PFSK-1 (cell line): ENCODE data around the gene NTMT1.

Experiments used
- FOXP2 ChIP-seq: optimal IDR thresholded peaks from 2 replicates; pipeline ENCODE3; 2011; ENCODE audit warnings: borderline replicate concordance, control low read depth, inconsistent platforms; ENCODE audit not compliant: insufficient read depth; ENCODE audit errors: extremely low read length, extremely low read depth
- POLR2AphosphoS5 ChIP-seq: IDR thresholded peaks from 2 replicates; pipeline ENCODE4 v1.6.1; 2012; ENCODE audit warnings: low read depth, mild to moderate bottlenecking, control low read depth, low read length, moderate library complexity
- SIN3A ChIP-seq: IDR thresholded peaks from 2 replicates; pipeline ENCODE4 v1.6.1; 2012; ENCODE audit warnings: mild to moderate bottlenecking, low read length, moderate library complexity, borderline replicate concordance; ENCODE audit not compliant: insufficient read depth
- TAF1 ChIP-seq: IDR thresholded peaks from 2 replicates; pipeline ENCODE4 v1.6.1; 2012; ENCODE audit warnings: low read length, control low read depth, borderline replicate concordance; ENCODE audit not compliant: insufficient read depth
- TF ChIP-seq, protein P1 (sequence below), 2 experiments: IDR thresholded peaks; 2 replicates each; pipeline versions ENCODE4 v1.6.1 to v1.8.0; 2011 to 2012; ENCODE audit warnings: low read depth in 2 of 2, low read length in 2 of 2, control low read depth in 1 of 2, inconsistent platforms in 1 of 2, mild to moderate bottlenecking in 1 of 2, moderate library complexity in 1 of 2; ENCODE audit not compliant: insufficient read depth in 1 of 2

Gene NTMT1

DNA sequence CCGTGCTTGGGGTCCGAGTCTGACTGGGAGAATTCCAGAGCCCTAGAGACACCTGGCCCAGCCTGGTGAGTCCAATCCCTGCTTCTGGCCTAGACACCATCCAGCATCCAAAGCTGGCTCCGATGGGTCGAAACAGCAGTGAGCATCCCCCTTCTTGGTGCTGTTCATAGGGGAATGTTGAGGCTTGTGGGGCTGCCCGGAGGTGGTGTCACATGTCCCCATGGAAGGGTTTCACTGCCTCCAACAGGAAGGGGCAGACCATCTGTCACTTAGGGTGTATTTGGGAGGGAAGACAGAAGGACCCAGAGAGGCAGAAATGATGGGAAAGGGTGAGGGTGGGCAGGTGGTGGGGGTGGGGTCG, 19.0 kb upstream of the NTMT1 start:
- no peak for TF ChIP-seq TAF1
- no peak for TF ChIP-seq FOXP2
- TF ChIP-seq, protein P1, sequence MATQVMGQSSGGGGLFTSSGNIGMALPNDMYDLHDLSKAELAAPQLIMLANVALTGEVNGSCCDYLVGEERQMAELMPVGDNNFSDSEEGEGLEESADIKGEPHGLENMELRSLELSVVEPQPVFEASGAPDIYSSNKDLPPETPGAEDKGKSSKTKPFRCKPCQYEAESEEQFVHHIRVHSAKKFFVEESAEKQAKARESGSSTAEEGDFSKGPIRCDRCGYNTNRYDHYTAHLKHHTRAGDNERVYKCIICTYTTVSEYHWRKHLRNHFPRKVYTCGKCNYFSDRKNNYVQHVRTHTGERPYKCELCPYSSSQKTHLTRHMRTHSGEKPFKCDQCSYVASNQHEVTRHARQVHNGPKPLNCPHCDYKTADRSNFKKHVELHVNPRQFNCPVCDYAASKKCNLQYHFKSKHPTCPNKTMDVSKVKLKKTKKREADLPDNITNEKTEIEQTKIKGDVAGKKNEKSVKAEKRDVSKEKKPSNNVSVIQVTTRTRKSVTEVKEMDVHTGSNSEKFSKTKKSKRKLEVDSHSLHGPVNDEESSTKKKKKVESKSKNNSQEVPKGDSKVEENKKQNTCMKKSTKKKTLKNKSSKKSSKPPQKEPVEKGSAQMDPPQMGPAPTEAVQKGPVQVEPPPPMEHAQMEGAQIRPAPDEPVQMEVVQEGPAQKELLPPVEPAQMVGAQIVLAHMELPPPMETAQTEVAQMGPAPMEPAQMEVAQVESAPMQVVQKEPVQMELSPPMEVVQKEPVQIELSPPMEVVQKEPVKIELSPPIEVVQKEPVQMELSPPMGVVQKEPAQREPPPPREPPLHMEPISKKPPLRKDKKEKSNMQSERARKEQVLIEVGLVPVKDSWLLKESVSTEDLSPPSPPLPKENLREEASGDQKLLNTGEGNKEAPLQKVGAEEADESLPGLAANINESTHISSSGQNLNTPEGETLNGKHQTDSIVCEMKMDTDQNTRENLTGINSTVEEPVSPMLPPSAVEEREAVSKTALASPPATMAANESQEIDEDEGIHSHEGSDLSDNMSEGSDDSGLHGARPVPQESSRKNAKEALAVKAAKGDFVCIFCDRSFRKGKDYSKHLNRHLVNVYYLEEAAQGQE (IDR thresholded peaks at IDR 0.05; ENCODE audit: insufficient read depth in 1 of 2, low read depth in 2 of 2, low read length in 2 of 2), result no peak
- no peak for TF ChIP-seq SIN3A
- TF ChIP-seq POLR2AphosphoS5, result no peak

DNA sequence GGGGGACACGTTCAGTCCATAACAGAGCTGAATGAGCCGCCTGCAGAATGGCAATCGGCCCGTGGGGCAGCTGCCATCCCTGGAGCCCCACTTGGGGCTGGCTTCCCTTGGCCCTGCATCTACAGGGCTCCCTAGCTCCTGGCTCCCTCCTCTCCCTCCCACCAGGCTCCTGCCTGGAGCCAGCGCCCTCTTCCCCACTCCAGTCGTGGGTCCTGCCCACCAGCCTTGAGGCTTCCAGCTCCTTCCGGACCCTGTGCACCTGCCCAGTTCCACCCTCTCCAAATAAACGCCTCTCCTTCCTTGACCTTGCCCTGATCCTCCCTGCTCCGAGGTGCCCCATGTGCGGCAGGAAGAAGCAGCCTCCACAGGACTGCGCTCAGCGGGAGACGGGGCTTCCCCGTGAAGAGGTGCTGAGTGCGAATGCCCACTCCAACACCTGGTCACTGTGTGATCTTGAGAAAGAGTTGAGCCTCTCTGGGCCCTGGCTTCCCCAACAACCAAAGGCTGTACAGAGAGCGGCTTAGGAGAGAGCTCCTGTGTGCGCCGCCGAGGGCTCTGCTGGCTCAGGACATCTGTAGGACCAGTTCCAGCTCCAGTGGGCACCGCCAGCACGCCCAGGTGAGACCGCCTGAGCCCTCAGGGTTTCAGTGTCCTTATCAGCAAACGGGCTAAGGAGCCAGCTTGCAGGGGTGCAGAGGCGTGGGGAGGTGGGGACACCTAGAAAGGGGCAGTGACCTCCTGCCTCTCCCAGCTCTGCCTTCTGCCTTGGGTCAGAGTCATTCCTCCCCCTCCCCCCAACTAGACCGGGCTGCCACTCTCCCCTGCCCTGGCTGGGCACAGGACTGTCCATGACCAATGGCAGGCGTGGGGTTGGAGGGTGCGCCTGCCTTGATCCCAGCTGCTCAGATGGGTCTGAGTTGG, 17.1 kb upstream of the NTMT1 start:
- TF ChIP-seq POLR2AphosphoS5 (no peak), FOXP2 (no peak), SIN3A (no peak)

DNA sequence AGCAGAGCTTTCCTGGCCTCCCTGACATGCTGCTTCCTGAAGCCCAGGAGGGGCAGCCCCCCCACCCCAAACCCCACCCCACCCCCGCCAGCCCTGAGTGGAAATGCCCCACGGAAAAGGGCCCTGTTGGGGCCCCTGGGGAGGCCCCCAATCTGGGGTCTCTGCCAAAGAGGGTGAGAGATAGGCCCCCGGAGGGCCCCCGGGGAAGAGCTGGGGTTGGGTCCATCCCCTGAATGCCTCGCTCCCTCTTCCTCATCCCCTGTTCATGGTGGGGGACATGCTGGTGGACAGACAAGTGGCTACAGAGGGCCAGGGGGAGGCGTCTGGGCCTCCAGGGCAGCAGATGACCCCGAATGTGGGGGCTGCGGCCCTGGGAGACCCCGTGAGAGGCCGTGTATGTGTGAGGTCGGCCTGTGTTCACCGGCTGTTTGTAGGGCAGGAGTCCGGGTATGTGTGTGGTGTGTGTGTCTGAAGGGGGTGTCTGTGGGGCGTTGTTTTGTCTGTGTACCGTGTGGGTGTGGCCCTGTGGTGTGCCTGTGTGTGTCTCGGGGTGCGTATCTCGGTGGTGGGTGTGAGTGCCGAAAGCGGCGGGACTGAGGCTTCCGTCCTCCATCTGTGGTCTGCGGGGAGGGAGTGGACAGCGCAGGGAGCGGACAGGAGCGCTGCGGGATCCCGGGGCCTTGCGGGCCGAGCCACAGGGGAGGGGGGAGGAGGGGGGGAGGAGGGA, 16.3 kb upstream of the NTMT1 start:
- TF ChIP-seq, protein P1 (IDR thresholded peaks at IDR 0.05; ENCODE audit: insufficient read depth in 1 of 2, low read depth in 2 of 2, low read length in 2 of 2), result no peak
- TF ChIP-seq FOXP2 (no peak), POLR2AphosphoS5 (no peak), TAF1 (no peak), SIN3A (no peak)

DNA sequence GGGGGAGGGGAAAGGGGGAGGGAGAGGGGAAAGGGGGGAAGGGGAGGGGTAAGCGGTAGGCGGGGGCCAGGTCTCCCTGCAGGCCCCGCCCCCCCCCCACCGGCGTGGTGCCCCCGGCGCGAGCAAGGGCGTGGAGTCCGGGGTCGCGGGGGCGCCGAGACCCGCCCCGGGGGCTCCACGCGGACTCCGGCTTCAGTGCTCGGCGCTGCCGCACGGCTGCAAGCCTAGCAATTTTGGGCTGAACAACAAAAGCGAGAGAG, 15.8 kb upstream of the NTMT1 start:
- TF ChIP-seq FOXP2 (no peak), POLR2AphosphoS5 (no peak), TAF1 (no peak), SIN3A (no peak)
- TF ChIP-seq, protein P1 (IDR thresholded peaks at IDR 0.05; ENCODE audit: insufficient read depth in 1 of 2, low read depth in 2 of 2, low read length in 2 of 2), result no peak

DNA sequence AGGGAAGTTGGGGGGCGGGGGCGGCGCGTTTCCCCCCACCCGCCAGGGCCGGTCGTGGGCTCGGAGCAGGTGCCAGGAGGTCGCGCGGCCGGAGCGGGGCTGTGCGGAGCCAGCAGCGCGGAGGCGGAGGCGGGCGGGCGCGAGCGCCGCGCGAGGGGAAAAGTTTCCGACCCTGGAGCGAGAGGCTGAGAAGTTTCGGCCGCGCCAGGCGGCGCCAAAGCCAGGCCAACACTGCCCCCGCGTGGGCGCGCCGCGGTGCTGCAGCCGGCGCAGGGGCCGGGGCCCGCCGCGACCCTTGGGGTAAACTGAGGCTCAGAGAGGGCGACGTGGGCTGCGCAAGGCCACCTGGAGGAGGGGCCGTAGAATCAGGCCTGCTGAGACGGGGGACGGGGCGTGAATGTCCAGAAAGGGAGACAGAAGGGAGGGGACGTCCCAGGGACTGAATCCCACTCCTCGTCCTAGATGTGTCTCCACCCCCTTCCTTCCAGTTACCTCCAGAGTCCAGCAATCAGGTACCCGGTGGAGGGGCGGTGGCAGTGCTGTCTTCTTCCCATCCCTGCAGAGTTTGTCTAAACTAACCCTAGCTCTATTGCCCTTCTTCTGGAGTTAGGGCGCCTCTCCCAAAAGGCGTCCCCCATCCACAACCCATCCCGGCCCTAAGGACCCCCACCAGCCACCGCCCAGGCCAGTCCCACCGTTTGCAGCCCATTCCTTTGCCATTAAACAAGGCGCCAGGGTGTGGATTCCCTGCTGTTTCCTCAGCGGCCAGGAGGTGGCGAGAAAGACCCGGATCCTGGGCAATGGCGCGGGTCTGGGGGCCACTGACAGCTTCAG, 15.3 kb upstream of the NTMT1 start:
- TF ChIP-seq, protein P1 (IDR thresholded peaks at IDR 0.05; ENCODE audit: insufficient read depth in 1 of 2, low read depth in 2 of 2, low read length in 2 of 2), result no peak
